ENCODE measurements around the gene CLCN7. TPM values are rescaled to one million over a fixed set of nuclear protein-coding genes. Genes with fewer than 3 reads are reported as not detected.
A peak's percentile ranks its signal among the peaks of the same experiment; 100 is the strongest.

The CLCN7 gene
- total and polyA plus RNA-seq, 5 donors from 2014 or later, result 22.0 to 104 (median 24.5) TPM

GRCh38 chr16:1468426-1468810, 6.4 kb downstream of the CLCN7 start:
- Mint-ChIP-seq H3K9me3 (no peaks in the 10 kb centered on the region), H3K4me3 (no peak overlapping the region), H3K27me3 (no peaks in the 10 kb centered on the region), H3K27ac (peak overlapping the region in 1 of 3 donors; percentile 48), H3K4me1 (peaks cover 0 to 49% (median 17%) of the 10 kb centered on the region in 4 donors), H3K36me3 (peaks cover 7% of the 10 kb centered on the region)
- Histone ChIP-seq H3K27me3 (ENCODE audit: control insufficient read depth, insufficient read depth, low read length) (no peaks in the 10 kb centered on the region), H3K9me3 (ENCODE audit: control insufficient read depth in 2 of 2, low read length in 2 of 2) (no peaks in the 10 kb centered on the region), H3K4me1 (ENCODE audit: control insufficient read depth, insufficient read depth, low read length, poor library complexity, severe bottlenecking) (no peaks in the 10 kb centered on the region), H3K4me3 (ENCODE audit: low read depth, low read length) (no peak overlapping the region), H3K27ac (ENCODE audit: insufficient read depth, low read length, poor library complexity, severe bottlenecking) (no peak overlapping the region), H3K36me3 (ENCODE audit: control insufficient read depth, insufficient read depth, low read length) (peaks cover 6% of the 10 kb centered on the region)
- DNase-seq (no peak), ATAC-seq (ENCODE audit: low read depth in 2 of 2) (no peak)

GRCh38 chr16:1466968-1467521, 7.8 kb downstream of the CLCN7 start:
- H3K4me3 Mint-ChIP-seq, result no peak overlapping the region
- Histone ChIP-seq H3K36me3 (ENCODE audit: control insufficient read depth, insufficient read depth, low read length) (peaks cover 6% of the 10 kb centered on the region), H3K4me3 (ENCODE audit: low read depth, low read length) (no peak overlapping the region), H3K4me1 (ENCODE audit: control insufficient read depth, insufficient read depth, low read length, poor library complexity, severe bottlenecking) (no peaks in the 10 kb centered on the region), H3K9me3 (ENCODE audit: control insufficient read depth in 2 of 2, low read length in 2 of 2) (no peaks in the 10 kb centered on the region), H3K27ac (ENCODE audit: insufficient read depth, low read length, poor library complexity, severe bottlenecking) (no peak overlapping the region), H3K27me3 (ENCODE audit: control insufficient read depth, insufficient read depth, low read length) (no peaks in the 10 kb centered on the region)
- no peak overlapping the region for H3K27ac Mint-ChIP-seq
- H3K36me3 Mint-ChIP-seq, result peaks cover 4% of the 10 kb centered on the region
- no peaks in the 10 kb centered on the region for H3K9me3 Mint-ChIP-seq
- no peak for DNase-seq
- no peaks in the 10 kb centered on the region for H3K27me3 Mint-ChIP-seq
- H3K4me1 Mint-ChIP-seq, result peaks cover 0 to 38% (median 9%) of the 10 kb centered on the region in 4 donors
- ATAC-seq (ENCODE audit: low read depth in 2 of 2), result no peak

GRCh38 chr16:1466054-1466453, 8.8 kb downstream of the CLCN7 start:
- Mint-ChIP-seq H3K27ac (no peak overlapping the region), H3K4me3 (no peak overlapping the region), H3K36me3 (peaks cover 4% of the 10 kb centered on the region), H3K27me3 (no peaks in the 10 kb centered on the region), H3K4me1 (peaks cover 0 to 28% (median 4%) of the 10 kb centered on the region in 4 donors), H3K9me3 (no peaks in the 10 kb centered on the region)
- no peak for DNase-seq
- Histone ChIP-seq H3K9me3 (ENCODE audit: control insufficient read depth in 2 of 2, low read length in 2 of 2) (no peaks in the 10 kb centered on the region), H3K27ac (ENCODE audit: insufficient read depth, low read length, poor library complexity, severe bottlenecking) (no peak overlapping the region), H3K27me3 (ENCODE audit: control insufficient read depth, insufficient read depth, low read length) (no peaks in the 10 kb centered on the region), H3K4me3 (ENCODE audit: low read depth, low read length) (no peak overlapping the region), H3K4me1 (ENCODE audit: control insufficient read depth, insufficient read depth, low read length, poor library complexity, severe bottlenecking) (no peaks in the 10 kb centered on the region), H3K36me3 (ENCODE audit: control insufficient read depth, insufficient read depth, low read length) (peaks cover 6% of the 10 kb centered on the region)
- no peak for ATAC-seq (ENCODE audit: low read depth in 2 of 2)

- no peak for DNase-seq
- no peaks in the 10 kb centered on the region for H3K4me1 ChIP-seq (ENCODE audit: control insufficient read depth, insufficient read depth, low read length, poor library complexity, severe bottlenecking)
- H3K4me3 ChIP-seq (ENCODE audit: low read depth, low read length), result no peak overlapping the region
- no peak overlapping the region for H3K27ac Mint-ChIP-seq
- H3K27me3 Mint-ChIP-seq, result no peaks in the 10 kb centered on the region
- no peaks in the 10 kb centered on the region for H3K9me3 ChIP-seq (ENCODE audit: control insufficient read depth in 2 of 2, low read length in 2 of 2)
- H3K27me3 ChIP-seq (ENCODE audit: control insufficient read depth, insufficient read depth, low read length), result no peaks in the 10 kb centered on the region
- no peak for ATAC-seq (ENCODE audit: low read depth in 2 of 2)
- no peak overlapping the region for H3K4me3 Mint-ChIP-seq
- peaks cover 0 to 23% (median 4%) of the 10 kb centered on the region in 4 donors for H3K4me1 Mint-ChIP-seq
- no peaks in the 10 kb centered on the region for H3K9me3 Mint-ChIP-seq
- no peak overlapping the region for H3K27ac ChIP-seq (ENCODE audit: insufficient read depth, low read length, poor library complexity, severe bottlenecking)
- peaks cover 4% of the 10 kb centered on the region for H3K36me3 Mint-ChIP-seq
- H3K36me3 ChIP-seq (ENCODE audit: control insufficient read depth, insufficient read depth, low read length), result peaks cover 6% of the 10 kb centered on the region
Measured at GRCh38 chr16:1465567-1465915, 9.3 kb downstream of the CLCN7 start.

DNA sequence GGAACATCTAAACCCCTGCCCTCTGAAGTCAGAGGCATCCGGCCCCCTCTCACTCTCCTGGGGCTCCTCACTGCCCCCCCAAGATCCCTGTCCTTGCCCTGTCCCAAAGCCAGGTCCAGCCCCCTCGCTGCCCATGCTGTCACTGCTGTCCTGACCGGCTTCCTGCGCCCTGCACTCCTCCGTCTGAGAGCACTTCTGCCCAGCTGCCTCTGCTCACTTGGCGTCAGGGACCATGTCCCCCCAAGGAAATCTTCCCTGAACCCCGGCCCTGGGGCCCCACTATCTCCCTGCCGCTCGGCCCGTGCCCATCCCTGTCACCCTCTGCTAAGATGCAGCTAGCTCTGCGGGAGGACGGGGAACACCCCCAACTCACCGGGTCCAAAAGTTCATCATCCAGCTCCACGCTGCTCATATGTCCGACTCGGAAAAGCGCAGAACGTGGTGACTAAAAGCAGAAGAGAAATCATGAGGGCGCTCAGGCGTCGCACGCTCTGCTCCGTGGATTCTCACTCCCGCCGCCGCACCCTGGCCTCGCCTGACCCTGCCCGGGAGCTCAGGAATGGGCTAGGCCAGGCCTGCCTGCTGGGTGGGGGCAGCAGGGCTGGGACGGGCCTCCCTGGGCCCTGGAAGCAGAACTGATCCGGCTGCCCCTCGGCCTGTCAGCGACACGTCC, 9.8 kb downstream of the CLCN7 start:
- Histone ChIP-seq H3K4me1 (ENCODE audit: control insufficient read depth, insufficient read depth, low read length, poor library complexity, severe bottlenecking) (no peaks in the 10 kb centered on the region), H3K36me3 (ENCODE audit: control insufficient read depth, insufficient read depth, low read length) (peaks cover 6% of the 10 kb centered on the region), H3K27ac (ENCODE audit: insufficient read depth, low read length, poor library complexity, severe bottlenecking) (no peak overlapping the region), H3K27me3 (ENCODE audit: control insufficient read depth, insufficient read depth, low read length) (no peaks in the 10 kb centered on the region), H3K4me3 (ENCODE audit: low read depth, low read length) (no peak overlapping the region), H3K9me3 (ENCODE audit: control insufficient read depth in 2 of 2, low read length in 2 of 2) (no peaks in the 10 kb centered on the region)
- DNase-seq (no peak), ATAC-seq (ENCODE audit: low read depth in 2 of 2) (no peak)
- H3K4me3 Mint-ChIP-seq, result no peak overlapping the region
- H3K27me3 Mint-ChIP-seq, result no peaks in the 10 kb centered on the region
- H3K9me3 Mint-ChIP-seq, result no peaks in the 10 kb centered on the region
- peaks cover 4% of the 10 kb centered on the region for H3K36me3 Mint-ChIP-seq
- no peak overlapping the region for H3K27ac Mint-ChIP-seq
- peaks cover 0 to 20% (median 4%) of the 10 kb centered on the region in 4 donors for H3K4me1 Mint-ChIP-seq

DNA sequence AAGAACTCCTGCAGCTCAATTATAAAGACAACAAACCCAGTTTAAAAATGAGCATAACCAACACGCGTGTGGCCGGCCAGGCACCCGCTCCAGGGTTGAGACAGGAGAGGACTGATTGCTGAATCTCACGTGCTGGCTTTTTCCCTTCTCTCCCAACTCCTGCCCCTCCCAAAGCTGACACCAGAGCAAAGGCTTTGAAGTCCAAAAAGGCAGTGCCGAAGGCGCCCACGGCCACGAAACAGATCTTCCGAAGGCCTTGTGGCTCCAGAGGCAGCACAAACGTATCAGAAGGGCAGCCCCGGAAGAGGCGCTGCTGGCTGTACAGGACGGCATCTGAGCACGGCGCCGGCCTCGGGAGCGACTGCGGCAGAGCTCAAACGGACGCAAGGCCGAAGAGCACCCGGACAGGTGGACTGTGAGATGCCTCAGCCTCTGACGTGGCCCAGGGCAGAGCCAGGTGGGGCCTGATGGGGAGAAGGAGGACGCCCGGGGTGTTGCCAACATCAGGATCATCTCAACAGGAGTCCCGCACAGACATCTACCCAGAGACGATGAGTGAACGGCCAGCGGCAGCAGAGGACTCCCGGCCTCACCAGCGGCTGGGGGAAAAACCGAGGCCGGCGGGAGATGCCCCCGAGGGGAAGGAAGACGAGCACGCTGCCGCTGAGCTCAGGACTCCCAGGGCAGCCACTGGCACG, 10.5 kb downstream of the CLCN7 start:
- Mint-ChIP-seq H3K4me3 (no peak overlapping the region), H3K27ac (no peak overlapping the region), H3K4me1 (peaks cover 0 to 14% (median 0%) of the 10 kb centered on the region in 4 donors), H3K9me3 (peaks cover 0 to 1% (median 0%) of the 10 kb centered on the region in 7 donors), H3K27me3 (no peaks in the 10 kb centered on the region), H3K36me3 (peaks cover 4% of the 10 kb centered on the region)
- no peak overlapping the region for H3K27ac ChIP-seq (ENCODE audit: insufficient read depth, low read length, poor library complexity, severe bottlenecking)
- H3K4me3 ChIP-seq (ENCODE audit: low read depth, low read length), result no peak overlapping the region
- ATAC-seq (ENCODE audit: low read depth in 2 of 2) (no peak), DNase-seq (no peak)
- H3K4me1 ChIP-seq (ENCODE audit: control insufficient read depth, insufficient read depth, low read length, poor library complexity, severe bottlenecking), result no peaks in the 10 kb centered on the region
- H3K27me3 ChIP-seq (ENCODE audit: control insufficient read depth, insufficient read depth, low read length), result no peaks in the 10 kb centered on the region
- no peaks in the 10 kb centered on the region for H3K9me3 ChIP-seq (ENCODE audit: control insufficient read depth in 2 of 2, low read length in 2 of 2)
- H3K36me3 ChIP-seq (ENCODE audit: control insufficient read depth, insufficient read depth, low read length), result peaks cover 6% of the 10 kb centered on the region

DNA sequence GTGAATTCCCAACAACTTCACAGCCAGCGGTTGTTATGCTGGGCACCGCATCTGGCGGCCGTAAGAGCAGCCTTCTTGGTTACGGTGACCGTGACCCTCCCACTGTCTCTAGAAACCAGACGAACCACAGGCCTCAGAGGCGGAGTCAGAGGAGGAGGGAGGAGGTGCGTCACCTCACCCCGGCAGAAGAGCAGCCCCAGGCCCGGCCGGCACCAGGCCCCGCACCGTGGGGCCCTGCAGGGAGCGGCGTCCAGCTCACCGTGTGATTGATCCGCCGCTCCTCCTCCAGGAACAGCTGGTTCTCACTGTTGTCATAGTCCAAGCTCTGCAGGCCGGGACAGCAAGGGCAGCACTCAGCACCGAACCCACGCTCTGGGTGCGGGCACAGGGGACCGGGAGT, 13.7 kb downstream of the CLCN7 start:
- Histone ChIP-seq H3K27ac (ENCODE audit: insufficient read depth, low read length, poor library complexity, severe bottlenecking) (no peak overlapping the region), H3K27me3 (ENCODE audit: control insufficient read depth, insufficient read depth, low read length) (no peaks in the 10 kb centered on the region), H3K4me3 (ENCODE audit: low read depth, low read length) (no peak overlapping the region), H3K36me3 (ENCODE audit: control insufficient read depth, insufficient read depth, low read length) (peaks cover 10% of the 10 kb centered on the region), H3K4me1 (ENCODE audit: control insufficient read depth, insufficient read depth, low read length, poor library complexity, severe bottlenecking) (no peaks in the 10 kb centered on the region), H3K9me3 (ENCODE audit: control insufficient read depth in 2 of 2, low read length in 2 of 2) (no peaks in the 10 kb centered on the region)
- ATAC-seq (ENCODE audit: low read depth in 2 of 2) (no peak), DNase-seq (no peak)
- H3K36me3 Mint-ChIP-seq, result peaks cover 4% of the 10 kb centered on the region
- H3K9me3 Mint-ChIP-seq, result peaks cover 0 to 1% (median 0%) of the 10 kb centered on the region in 7 donors
- no peaks in the 10 kb centered on the region for H3K27me3 Mint-ChIP-seq
- peaks cover 0 to 3% (median 0%) of the 10 kb centered on the region in 4 donors for H3K4me1 Mint-ChIP-seq
- H3K4me3 Mint-ChIP-seq, result no peak overlapping the region
- H3K27ac Mint-ChIP-seq, result no peak overlapping the region
